ENCODE data around the gene GRIN1.

The GRIN1 gene

GRCh38 chr9:137166380-137167229, 27.7 kb downstream of the GRIN1 start:
- no peak for DNase-seq

- no peak for DNase-seq
Measured at GRCh38 chr9:137167277-137167746, 28.4 kb downstream of the GRIN1 start.

GRCh38 chr9:137167747-137168572, 29.0 kb downstream of the GRIN1 start:
- DNase-seq, result no peak

- DNase-seq, result no peak
Measured at GRCh38 chr9:137168573-137168903, 29.6 kb downstream of the GRIN1 start.

GRCh38 chr9:137168904-137169856, 30.2 kb downstream of the GRIN1 start:
- peak; percentile 66 for DNase-seq

GRCh38 chr9:137169896-137170358, 31.0 kb downstream of the GRIN1 start, which contains the start of gene LRRC26:
TSS of gene LRRC26 (minus strand) at chr9:137170051. CDS start at chr9:137169943, 108 bp downstream.
- no peak for DNase-seq

GRCh38 chr9:137170486-137171148, 31.7 kb downstream of the GRIN1 start:
- no peak for DNase-seq

GRCh38 chr9:137171149-137171900, 32.4 kb downstream of the GRIN1 start:
- DNase-seq, result no peak

GRCh38 chr9:137172901-137173795, 34.2 kb downstream of the GRIN1 start:
- peak; percentile 57 for DNase-seq

- no peak for DNase-seq
Measured at GRCh38 chr9:137173796-137174664, 35.1 kb downstream of the GRIN1 start.

GRCh38 chr9:137174722-137175293, 35.9 kb downstream of the GRIN1 start:
- DNase-seq, result no peak

- no peak for DNase-seq
Measured at GRCh38 chr9:137175345-137175961, 36.5 kb downstream of the GRIN1 start.

GRCh38 chr9:137176302-137177182, 37.6 kb downstream of the GRIN1 start:
- DNase-seq, result no peak

GRCh38 chr9:137178201-137178938, 39.4 kb downstream of the GRIN1 start:
- DNase-seq, result no peak

- no peak for DNase-seq
Measured at GRCh38 chr9:137178939-137179630, 40.1 kb downstream of the GRIN1 start.

- DNase-seq, result no peak
Measured at GRCh38 chr9:137179761-137180160, 40.8 kb downstream of the GRIN1 start.
